ENCODE results near the gene CBR1. TPM values are rescaled to one million over a fixed set of nuclear protein-coding genes. Genes with fewer than 3 reads are reported as not detected.
A peak's percentile ranks its signal among the peaks of the same experiment; 100 is the strongest.

CBR1 gene
- total and polyA plus RNA-seq, 10 of the 15 experiments (the other 5 are each of a cell fraction or from before 2014, with no cell fraction given) = 16.9 to 138 (median 57.4) TPM

GRCh38 chr21:36070999-36071398, 1.2 kb downstream of the CBR1 start:
- RAD21 ChIA-PET (ENCODE audit: unreplicated experiment) = no interaction called here
- peaks cover 4% of the 10 kb centered on the region for H3K4me1 ChIP-seq (ENCODE audit: control insufficient read depth, insufficient read depth, low read length)
- H4K20me1 ChIP-seq (ENCODE audit: control insufficient read depth, insufficient read depth) = no peaks in the 10 kb centered on the region
- peaks cover 0 to 3% of the 10 kb centered on the region in 2 experiments; a peak in 1 of 4 replicates for H3K36me3 ChIP-seq (ENCODE audit: control insufficient read depth in 2 of 2, insufficient read depth in 2 of 2, low read length in 1 of 2)
- FAIRE-seq (no peak), ATAC-seq (no peak), DNase-seq (ENCODE audit: low read depth, low spot score) (no peak)
- H3K4me2 ChIP-seq (ENCODE audit: control insufficient read depth, insufficient read depth) = peak overlapping the region; percentile 63
- SMC1A ChIA-PET (ENCODE audit: uncharacterized antibody, unreplicated experiment) = interaction anchor here (0.6 kb wide), 1 partner anchor 11 kb away, joined by 3 read pairs; no protein-coding TSS in a partner anchor
- no peaks in the 10 kb centered on the region for H3K27me3 ChIP-seq (replicated peaks in 1 of 2; ENCODE audit: control insufficient read depth in 2 of 2, insufficient read depth in 2 of 2, low read length in 1 of 2)
- H3K4me3 ChIP-seq = no peak overlapping the region
- H3K9me3 ChIP-seq (replicated peaks; ENCODE audit: control insufficient read depth, insufficient read depth, low read length) = peaks cover 6% of the 10 kb centered on the region
- H3K27ac ChIP-seq (ENCODE audit: control insufficient read depth, insufficient read depth) = no peak overlapping the region
- POLR2A ChIA-PET = interaction anchor here (1.3 kb wide), 1 partner anchor 11 kb away, joined by 5 read pairs; the partner anchor contains the start of gene SETD4
- no TSS peak for BruUV-seq (replicated peaks)
- in situ Hi-C loops (cut with MboI) = no loop called here
- H2AFZ ChIP-seq (ENCODE audit: control insufficient read depth, low read depth, low read length) = no peak overlapping the region
- 78% methylated on average over 7 of the region's 7 CpGs for WGBS (ENCODE audit: insufficient coverage, insufficient replicate concordance, low lambda C conversion rate, missing lambda C conversion rate)
- H3K9ac ChIP-seq (ENCODE audit: control insufficient read depth, insufficient read depth, low read length) = no peak overlapping the region
- intact Hi-C loops (cut with micrococcal nuclease; ENCODE audit: unreplicated experiment) = no loop called here
- CTCF ChIA-PET = no interaction called here
- TF ChIP-seq MTA3 (IDR thresholded peaks at IDR 0.05; ENCODE audit: borderline replicate concordance, low read length) = no peak
- TF ChIP-seq RBBP5 (conservative IDR thresholded peaks at IDR 0.05) = no peak
- TF ChIP-seq TARDBP (IDR thresholded peaks at IDR 0.05; ENCODE audit: borderline replicate concordance) = no peak
- no peak for TF ChIP-seq CBX5 (IDR thresholded peaks at IDR 0.05; ENCODE audit: low read depth)
- TF ChIP-seq E2F4 (IDR thresholded peaks at IDR 0.05; ENCODE audit: low read depth, low read length) = no peak
- TF ChIP-seq MLLT1 (IDR thresholded peaks at IDR 0.05) = no peak
- no peak for TF ChIP-seq EZH2 (IDR thresholded peaks at IDR 0.05; ENCODE audit: borderline replicate concordance, control insufficient read depth, low read depth, low read length)
- TF ChIP-seq POLR2A (IDR thresholded peaks at IDR 0.05; ENCODE audit: low read depth, low read length) = no peak
- TF ChIP-seq STAT1 (conservative IDR thresholded peaks at IDR 0.05) = no peak
- no peak for TF ChIP-seq MYC (IDR thresholded peaks at IDR 0.05; ENCODE audit: insufficient read depth, insufficient read length, insufficient replicate concordance, low read length, severe bottlenecking)
- no peak for TF ChIP-seq SUPT20H (IDR thresholded peaks at IDR 0.05; ENCODE audit: borderline replicate concordance, control insufficient read depth, low read depth, low read length)
- TF ChIP-seq SMC3 (IDR thresholded peaks at IDR 0.05; ENCODE audit: borderline replicate concordance, low read length) = no peak
- no peak for TF ChIP-seq CREM (IDR thresholded peaks at IDR 0.05; ENCODE audit: low read depth)
- peaks cover 5% of the 10 kb centered on the region for H3K79me2 ChIP-seq (ENCODE audit: control insufficient read depth, insufficient read depth, low read length)
